Fibroblast of pulmonary artery (primary cell): ENCODE results near the gene NABP2.

Source experiments
- DNase-seq: peaks from one replicate; pipeline ENCODE4 v3.0.0-alpha.2; 2010; ENCODE audit warnings: low read depth
- H3K4me3 ChIP-seq: replicated peaks from 2 replicates; pipeline ENCODE4 v1.5.1; 2011; ENCODE audit warnings: low read depth, mild to moderate bottlenecking, control low read depth, low read length, moderate library complexity
- CTCF ChIP-seq: IDR thresholded peaks from 2 replicates; pipeline ENCODE4 v1.5.1; 2011; ENCODE audit warnings: mild to moderate bottlenecking, control low read depth, low read length, inconsistent platforms; ENCODE audit errors: missing control alignments

NABP2 gene

GRCh38 chr12:56243731-56244181, 19.6 kb downstream of the NABP2 start:
- no peak for DNase-seq
- TF ChIP-seq CTCF, result no peak
- H3K4me3 ChIP-seq, result no peak overlapping the region

GRCh38 chr12:56244494-56244893, 20.4 kb downstream of the NABP2 start:
- H3K4me3 ChIP-seq, result no peak overlapping the region
- no peak for TF ChIP-seq CTCF
- DNase-seq, result no peak

- H3K4me3 ChIP-seq, result no peak overlapping the region
- TF ChIP-seq CTCF, result no peak
Observed at GRCh38 chr12:56247923-56248322, 23.8 kb downstream of the NABP2 start.

GRCh38 chr12:56248711-56249110, 24.6 kb downstream of the NABP2 start:
- no peak for DNase-seq
- H3K4me3 ChIP-seq, result no peak overlapping the region
- no peak for TF ChIP-seq CTCF

More at GRCh38 chr12:56247923-56248322, 23.8 kb downstream of the NABP2 start:
- no peak for DNase-seq

GRCh38 chr12:56252649-56253048, 28.5 kb downstream of the NABP2 start:
- no peak for DNase-seq
- no peak overlapping the region for H3K4me3 ChIP-seq
- TF ChIP-seq CTCF, result no peak

GRCh38 chr12:56253091-56253490, 28.9 kb downstream of the NABP2 start:
- no peak overlapping the region for H3K4me3 ChIP-seq
- no peak for TF ChIP-seq CTCF
- no peak for DNase-seq

- no peak for TF ChIP-seq CTCF
- H3K4me3 ChIP-seq, result no peak overlapping the region
- DNase-seq, result no peak
Observed at GRCh38 chr12:56255671-56256070, 31.5 kb downstream of the NABP2 start.
